IPS-15b (cell line): ENCODE results near the gene PRTG.
A peak's percentile ranks its signal among the peaks of the same experiment; 100 is the strongest.

Source experiments
- H3K27me3 ChIP-seq: one replicate; pipeline ENCODE4 v1.6.1; 2013; ENCODE audit warnings: low read length; ENCODE audit not compliant: control insufficient read depth, insufficient read depth
- H3K36me3 ChIP-seq: one replicate; pipeline ENCODE4 v1.6.1; 2013; ENCODE audit warnings: low read length; ENCODE audit not compliant: control insufficient read depth, insufficient read depth
- H3K4me1 ChIP-seq: one replicate; pipeline ENCODE4 v1.6.1; 2013; ENCODE audit warnings: mild to moderate bottlenecking, low read length; ENCODE audit not compliant: control insufficient read depth, insufficient read depth
- H3K4me3 ChIP-seq: one replicate; pipeline ENCODE4 v1.5.1; 2013; ENCODE audit warnings: low read depth, low read length
- H3K9ac ChIP-seq: one replicate; pipeline ENCODE4 v1.6.1; 2013; ENCODE audit warnings: low read depth, mild to moderate bottlenecking, low read length
- H3K9me3 ChIP-seq: one replicate; pipeline ENCODE4 v1.6.1; 2013; ENCODE audit warnings: mild to moderate bottlenecking, low read length; ENCODE audit not compliant: control insufficient read depth, insufficient read depth

Gene PRTG

DNA sequence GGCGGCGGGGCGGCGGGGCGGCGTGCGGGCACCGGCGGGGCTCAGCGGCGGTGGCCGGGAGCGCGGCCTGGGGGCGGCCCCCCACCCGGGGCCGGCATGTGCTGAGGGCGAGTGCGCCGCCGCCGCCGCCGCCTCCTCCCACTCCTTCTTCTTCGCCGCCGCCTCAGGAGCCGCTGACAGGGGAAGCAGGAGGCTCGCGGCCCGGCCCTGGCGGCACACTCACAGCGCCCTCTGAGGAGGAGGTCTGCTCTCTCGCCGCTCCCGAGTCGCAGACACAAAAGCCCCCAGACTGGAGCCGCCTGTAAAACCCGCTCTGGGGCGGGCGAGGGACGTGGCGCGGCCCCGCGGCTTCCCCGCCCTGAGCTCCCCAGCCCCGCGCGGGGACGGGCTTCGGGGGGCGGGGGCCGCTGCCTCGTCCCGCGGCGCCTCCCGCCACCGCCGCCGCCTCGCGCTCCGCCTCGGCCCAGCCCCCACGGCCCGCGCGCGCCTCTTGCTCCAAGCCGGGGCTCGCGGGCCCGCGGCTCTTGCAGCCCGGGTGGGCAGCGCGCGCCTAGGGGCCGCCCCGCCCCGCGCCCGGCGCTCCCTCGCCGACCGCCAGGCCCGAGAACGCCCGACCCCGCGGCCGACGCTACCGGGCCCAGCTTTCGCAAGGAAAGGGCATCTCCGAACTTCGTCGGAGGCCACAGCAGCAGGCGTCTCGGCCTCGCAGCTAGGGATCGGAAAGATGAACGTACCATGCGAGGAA, 154.7 kb downstream of the PRTG start, which contains the start of gene PYGO1:
PYGO1 (minus strand) TSS at position 276 of the 745 bp plus-strand sequence. CDS start 462 bp downstream, outside the sequence.
- H3K4me3 ChIP-seq, result peak within 1 kb of the TSS; percentile 54
- peaks cover 63% of the 10 kb centered on the region for H3K27me3 ChIP-seq
- peak within 1 kb of the TSS; percentile 10 for H3K9ac ChIP-seq
- no peaks in the 10 kb centered on the region for H3K4me1 ChIP-seq
- H3K36me3 ChIP-seq, result no peaks in the 10 kb centered on the region
- no peaks in the 10 kb centered on the region for H3K9me3 ChIP-seq

DNA sequence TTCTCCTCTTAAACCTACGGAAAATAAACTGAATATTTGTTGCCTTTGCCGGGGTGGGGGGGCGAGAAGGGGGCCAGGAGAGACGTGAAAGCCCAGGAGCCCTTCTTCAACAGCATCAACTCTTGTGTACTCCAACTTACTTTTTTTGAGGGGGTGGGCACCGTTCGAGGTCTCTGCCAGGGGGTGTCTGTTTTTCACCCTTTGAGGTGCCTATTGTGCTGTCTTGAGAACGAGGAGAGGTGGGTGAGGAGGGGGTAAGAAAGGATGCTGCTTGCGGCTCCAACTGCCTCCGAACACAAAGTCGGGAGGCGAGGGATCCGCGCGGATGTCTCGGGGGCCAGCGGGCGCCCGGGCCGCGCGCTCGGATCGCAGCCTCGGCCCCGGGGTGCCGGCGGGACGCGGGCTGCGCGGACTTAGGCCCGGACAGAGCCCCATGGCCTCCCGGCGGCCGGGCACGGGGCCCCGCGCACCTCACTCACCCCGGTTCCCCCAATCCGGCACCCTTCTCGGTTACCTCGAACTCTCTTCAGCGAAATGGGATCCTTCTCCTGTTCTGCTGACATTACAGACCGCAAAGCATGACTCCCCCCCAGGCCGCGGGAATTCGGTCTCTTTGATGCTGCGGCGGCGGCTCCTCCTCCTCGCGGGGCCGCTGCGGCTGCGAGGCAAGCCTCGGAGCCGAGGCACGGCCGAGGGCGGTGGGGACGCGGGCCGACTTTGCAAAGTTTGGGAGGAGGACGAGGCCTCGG, 155.5 kb downstream of the PRTG start:
- Histone ChIP-seq H3K9me3 (no peaks in the 10 kb centered on the region), H3K36me3 (no peaks in the 10 kb centered on the region), H3K9ac (peak overlapping the region; percentile 10), H3K4me3 (peak overlapping the region; percentile 53), H3K27me3 (peaks cover 63% of the 10 kb centered on the region), H3K4me1 (no peaks in the 10 kb centered on the region)

DNA sequence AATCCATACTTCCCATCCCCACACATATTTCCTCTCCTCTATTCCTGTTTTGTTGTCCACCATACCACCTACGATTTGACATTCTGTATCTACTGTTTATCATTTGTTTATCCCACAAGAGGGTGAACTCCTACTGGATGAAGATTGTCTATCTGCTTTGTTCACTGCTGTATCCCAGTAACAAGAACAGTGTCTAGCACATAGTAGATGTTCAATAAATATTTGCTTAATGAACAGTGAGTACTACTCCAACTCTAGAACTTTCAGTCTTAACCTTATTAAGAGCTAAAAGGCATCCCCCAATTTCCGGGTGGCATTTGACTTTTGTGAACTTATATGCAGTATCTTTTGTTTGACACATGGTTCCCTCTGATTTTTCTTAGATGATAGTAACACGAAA, 156.1 kb downstream of the PRTG start:
- no peaks in the 10 kb centered on the region for H3K9me3 ChIP-seq
- no peaks in the 10 kb centered on the region for H3K36me3 ChIP-seq
- no peaks in the 10 kb centered on the region for H3K4me1 ChIP-seq
- H3K27me3 ChIP-seq, result peaks cover 59% of the 10 kb centered on the region
- H3K9ac ChIP-seq, result no peak overlapping the region
- no peak overlapping the region for H3K4me3 ChIP-seq

DNA sequence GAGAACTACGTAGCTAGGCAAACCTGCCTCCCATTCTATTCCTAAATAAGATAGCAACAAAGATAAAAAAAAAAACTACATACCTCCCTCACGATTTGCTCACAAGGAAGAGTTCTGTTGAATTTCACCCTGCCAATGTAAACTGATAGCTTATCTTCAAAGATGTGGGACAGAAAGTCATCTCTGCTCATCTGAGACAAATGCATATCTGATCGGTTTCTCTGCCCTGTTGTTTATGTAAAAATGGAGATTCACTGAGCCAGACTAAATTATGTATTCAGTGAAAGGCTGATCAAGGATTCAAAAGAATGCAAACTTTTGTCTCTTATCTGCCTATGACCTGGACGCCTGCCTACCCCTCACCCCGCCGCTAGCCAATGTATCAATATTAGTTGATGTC, 166.0 kb downstream of the PRTG start:
- no peaks in the 10 kb centered on the region for H3K4me1 ChIP-seq
- no peak overlapping the region for H3K9ac ChIP-seq
- H3K4me3 ChIP-seq, result no peak overlapping the region
- H3K9me3 ChIP-seq, result no peaks in the 10 kb centered on the region
- H3K36me3 ChIP-seq, result no peaks in the 10 kb centered on the region
- H3K27me3 ChIP-seq, result no peaks in the 10 kb centered on the region

DNA sequence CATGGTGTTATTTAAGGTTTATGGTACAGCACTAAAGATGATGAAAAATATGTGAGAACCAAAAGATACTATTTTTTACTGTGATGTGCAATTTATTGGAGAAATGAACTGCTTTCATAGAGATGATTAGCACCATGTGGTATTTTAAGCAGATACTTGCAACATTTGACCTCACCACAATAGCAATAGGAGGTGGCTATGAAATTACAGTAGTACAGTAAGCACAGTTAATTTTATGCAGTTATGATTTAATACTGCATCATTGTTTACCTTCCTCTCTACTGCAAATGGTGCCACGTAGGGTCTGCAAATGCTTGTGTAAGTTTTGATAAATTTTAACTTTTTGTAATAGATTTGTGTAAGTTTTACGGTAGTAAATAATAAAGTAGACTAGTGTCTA, 168.9 kb downstream of the PRTG start:
- H3K4me3 ChIP-seq, result no peak overlapping the region
- no peaks in the 10 kb centered on the region for H3K4me1 ChIP-seq
- no peaks in the 10 kb centered on the region for H3K27me3 ChIP-seq
- H3K9ac ChIP-seq, result no peak overlapping the region
- no peaks in the 10 kb centered on the region for H3K9me3 ChIP-seq
- H3K36me3 ChIP-seq, result no peaks in the 10 kb centered on the region

DNA sequence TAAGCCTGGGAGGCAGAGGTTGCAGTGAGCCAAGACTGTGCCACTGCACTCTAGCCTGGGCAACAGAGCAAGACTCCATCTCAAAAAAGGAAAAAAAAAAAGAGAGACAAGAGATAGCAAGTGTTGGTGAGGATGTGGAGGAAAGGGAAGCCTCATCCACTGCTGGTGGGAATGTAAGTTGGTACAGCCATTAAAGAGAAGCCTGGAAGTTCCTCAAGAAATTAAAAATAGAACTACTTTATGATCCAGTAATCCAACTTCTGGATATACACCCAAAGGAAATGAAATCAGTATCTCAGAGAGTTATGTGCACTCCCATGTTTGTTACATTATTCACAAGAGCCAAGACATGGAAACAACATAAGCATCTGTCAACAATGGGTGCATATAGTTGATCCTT, 169.7 kb downstream of the PRTG start:
- Histone ChIP-seq H3K36me3 (no peaks in the 10 kb centered on the region), H3K9me3 (no peaks in the 10 kb centered on the region), H3K4me1 (no peaks in the 10 kb centered on the region), H3K9ac (no peak overlapping the region), H3K27me3 (no peaks in the 10 kb centered on the region), H3K4me3 (no peak overlapping the region)

DNA sequence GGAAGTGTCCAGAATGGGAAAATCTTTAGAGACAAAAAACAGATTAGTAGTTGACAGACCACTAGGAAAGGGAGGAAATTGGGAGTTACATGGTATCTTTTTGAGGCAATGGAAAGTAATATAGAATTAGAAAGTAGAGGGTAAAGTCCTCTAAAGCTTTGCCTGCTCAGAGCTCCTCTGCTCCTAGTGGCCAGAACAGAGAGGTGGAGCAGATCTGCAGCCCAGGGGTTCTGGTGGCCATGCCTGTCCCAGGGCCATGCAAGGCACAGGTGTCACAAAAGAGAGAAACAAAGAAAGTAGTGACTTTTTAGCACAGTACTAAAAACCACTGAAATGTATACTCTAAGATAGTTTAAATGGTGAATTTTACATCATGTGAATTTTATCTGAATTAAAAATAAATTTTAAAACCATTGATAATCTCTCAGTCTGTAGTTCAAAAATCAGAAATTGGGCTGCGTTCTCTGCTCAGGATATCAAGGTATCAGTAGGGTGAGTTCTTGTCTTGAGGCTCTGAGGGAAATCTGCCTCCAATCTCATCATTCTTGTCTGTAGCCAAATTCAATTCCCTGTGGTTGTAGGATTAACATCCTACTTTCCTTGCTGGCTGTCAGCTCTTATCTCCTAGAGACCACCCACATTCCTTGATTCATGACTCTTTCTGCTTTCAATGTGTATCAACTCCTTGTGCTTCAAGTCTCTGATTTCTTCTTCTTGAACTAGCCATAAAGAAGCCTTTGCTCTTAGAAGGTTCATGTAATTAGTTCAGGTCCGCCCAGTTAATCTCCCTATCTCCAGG, 178.4 kb downstream of the PRTG start:
- Histone ChIP-seq H3K27me3 (no peaks in the 10 kb centered on the region), H3K4me3 (no peak overlapping the region), H3K4me1 (no peaks in the 10 kb centered on the region), H3K9me3 (no peaks in the 10 kb centered on the region), H3K36me3 (no peaks in the 10 kb centered on the region), H3K9ac (no peak overlapping the region)

DNA sequence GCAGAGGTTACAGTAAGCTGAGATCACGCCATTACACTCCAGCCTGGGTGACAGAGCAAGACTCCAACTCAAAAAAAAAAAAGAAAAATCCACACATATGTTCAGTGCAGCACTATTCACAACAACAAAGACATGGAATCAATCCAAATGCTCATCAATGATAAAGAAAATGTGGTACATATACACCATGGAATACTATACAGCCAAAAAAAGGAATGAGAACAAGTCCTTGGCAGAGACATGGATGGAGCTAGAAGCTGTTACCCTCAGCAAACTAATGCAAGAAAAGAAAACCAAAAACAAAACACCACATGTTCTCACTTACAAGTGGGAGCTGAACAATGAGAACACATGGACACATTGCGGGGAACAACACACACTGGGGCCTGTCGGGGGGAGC, 180.4 kb downstream of the PRTG start:
- Histone ChIP-seq H3K9me3 (no peaks in the 10 kb centered on the region), H3K27me3 (no peaks in the 10 kb centered on the region), H3K4me3 (no peak overlapping the region), H3K9ac (no peak overlapping the region), H3K4me1 (no peaks in the 10 kb centered on the region), H3K36me3 (no peaks in the 10 kb centered on the region)
